GM18505 (cell line): ENCODE data around the gene IQSEC1.
A peak's percentile ranks its signal among the peaks of the same experiment; 100 is the strongest.

ENCODE experiments used
- ATAC-seq: cut with Tn5 transposase; IDR thresholded peaks from one replicate; pipeline ENCODE4 v1.9.1; 2021; ENCODE audit not compliant: unreplicated experiment
- POLR2A ChIP-seq: IDR thresholded peaks from 4 replicates; pipeline ENCODE4 v1.6.1; 2011; ENCODE audit warnings: borderline replicate concordance; ENCODE audit not compliant: insufficient read depth, insufficient read length; ENCODE audit errors: extremely low read depth

The IQSEC1 gene

DNA sequence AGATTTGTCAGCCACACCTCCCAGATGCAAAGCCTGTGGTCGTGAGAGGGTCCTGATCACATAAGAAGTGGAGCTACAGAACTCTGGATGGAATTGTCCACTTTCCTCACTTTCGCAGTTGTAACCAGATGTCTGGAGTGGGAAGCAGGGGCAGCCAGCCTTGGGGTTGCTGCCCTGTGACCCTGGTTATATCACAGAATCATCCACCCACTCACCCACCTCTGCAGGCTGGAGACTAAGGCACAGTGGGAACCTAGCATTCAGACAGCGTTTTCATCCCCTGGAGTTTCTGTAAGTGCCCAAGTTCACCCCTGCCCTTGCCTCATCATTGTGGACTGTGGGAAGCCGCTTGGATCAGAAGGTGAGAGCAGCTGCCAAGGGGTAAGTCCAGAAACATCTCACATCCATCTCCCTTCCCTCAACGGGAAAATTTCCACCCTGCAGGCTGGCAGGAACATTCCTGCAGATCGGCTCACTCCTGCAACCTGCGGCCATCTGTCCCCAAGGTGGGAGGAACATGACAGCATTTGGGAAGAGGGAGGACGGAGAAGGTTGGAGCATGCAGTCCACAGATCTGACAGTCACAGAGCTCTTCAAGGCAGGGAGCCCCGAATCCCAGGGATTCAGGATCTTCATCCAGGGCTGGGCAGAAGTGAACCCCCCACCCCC lies 2.9 kb upstream of the IQSEC1 start:
- ATAC-seq = no peak
- no peak for TF ChIP-seq POLR2A

- ATAC-seq = no peak
- TF ChIP-seq POLR2A = no peak
Measured at GRCh38 chr3:13075318-13075717, 2.1 kb upstream of the IQSEC1 start.

DNA sequence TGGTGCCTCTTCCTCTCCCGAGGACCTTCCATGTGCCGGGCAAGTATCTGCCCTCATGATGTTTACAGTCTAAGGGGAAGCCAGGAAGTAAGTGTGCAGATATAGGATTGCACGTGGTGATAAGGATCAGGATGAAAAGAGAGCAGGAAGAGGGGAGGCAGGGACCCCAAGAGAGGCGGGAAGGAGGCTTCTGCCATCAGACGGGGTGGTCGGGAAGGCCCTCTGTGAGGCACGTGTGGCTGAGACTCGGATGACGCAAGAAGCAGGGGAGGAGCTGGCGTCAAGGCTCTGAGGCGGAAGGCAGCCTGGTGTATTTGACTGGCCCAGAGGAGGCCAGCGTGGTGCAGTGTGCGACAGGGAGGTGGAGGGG lies 762 bp upstream of the IQSEC1 start:
- no peak for TF ChIP-seq POLR2A
- no peak for ATAC-seq

- peak; percentile 23 for ATAC-seq
Measured at GRCh38 chr3:13072600-13073325, 466 bp downstream of the IQSEC1 start.

GRCh38 chr3:13072239-13072599 lies 1.0 kb downstream of the IQSEC1 start:
- ATAC-seq = peak; percentile 51
- TF ChIP-seq POLR2A = no peak

More at GRCh38 chr3:13072600-13073325, 466 bp downstream of the IQSEC1 start:
- no peak for TF ChIP-seq POLR2A

- TF ChIP-seq POLR2A = no peak
- ATAC-seq = no peak
Measured at GRCh38 chr3:13071695-13072094, 1.5 kb downstream of the IQSEC1 start.

- no peak for ATAC-seq
Measured at GRCh38 chr3:13070391-13071070, 2.7 kb downstream of the IQSEC1 start.

GRCh38 chr3:13069495-13069894 lies 3.7 kb downstream of the IQSEC1 start:
- peak; percentile 58 for TF ChIP-seq POLR2A
- ATAC-seq = peak; percentile 42

More at GRCh38 chr3:13070391-13071070, 2.7 kb downstream of the IQSEC1 start:
- no peak for TF ChIP-seq POLR2A

DNA sequence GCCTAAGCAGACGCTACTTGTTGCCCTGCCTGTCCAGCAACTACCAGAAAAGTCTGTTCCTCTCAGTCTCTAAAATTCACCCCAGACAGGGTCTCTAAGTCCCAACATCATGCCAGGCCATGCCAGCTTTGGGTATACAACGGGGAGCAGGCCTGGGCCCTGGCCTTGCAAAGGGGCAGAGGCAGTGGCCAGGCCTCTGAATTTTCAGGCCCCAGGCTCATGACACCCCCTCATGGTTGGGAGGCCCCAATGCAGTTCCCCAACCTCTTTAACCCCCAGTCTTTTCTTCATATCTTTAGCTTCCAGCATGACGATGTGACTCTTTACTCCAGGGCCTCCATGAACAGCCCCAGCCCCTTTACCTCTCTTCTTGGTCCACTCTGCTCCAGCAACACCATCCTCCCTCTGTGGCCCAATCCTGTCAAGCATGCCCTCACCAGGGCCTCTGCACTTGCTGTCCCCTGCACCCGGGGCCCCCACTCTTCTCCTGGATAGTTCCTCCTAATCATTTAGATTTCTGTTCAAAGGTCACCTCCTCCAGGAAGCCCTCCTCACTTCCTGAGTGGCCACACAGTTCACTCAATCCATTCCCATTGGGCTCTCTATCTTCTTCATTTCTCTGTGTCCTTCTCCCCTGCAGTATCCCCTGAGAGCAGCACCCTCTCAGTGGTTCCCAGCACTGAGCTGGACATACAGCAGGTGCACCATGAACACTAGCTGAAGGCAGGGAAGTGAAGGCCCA lies 4.8 kb downstream of the IQSEC1 start:
- no peak for ATAC-seq
- TF ChIP-seq POLR2A = no peak

- ATAC-seq = no peak
- no peak for TF ChIP-seq POLR2A
Measured at GRCh38 chr3:13067778-13068177, 5.5 kb downstream of the IQSEC1 start.

DNA sequence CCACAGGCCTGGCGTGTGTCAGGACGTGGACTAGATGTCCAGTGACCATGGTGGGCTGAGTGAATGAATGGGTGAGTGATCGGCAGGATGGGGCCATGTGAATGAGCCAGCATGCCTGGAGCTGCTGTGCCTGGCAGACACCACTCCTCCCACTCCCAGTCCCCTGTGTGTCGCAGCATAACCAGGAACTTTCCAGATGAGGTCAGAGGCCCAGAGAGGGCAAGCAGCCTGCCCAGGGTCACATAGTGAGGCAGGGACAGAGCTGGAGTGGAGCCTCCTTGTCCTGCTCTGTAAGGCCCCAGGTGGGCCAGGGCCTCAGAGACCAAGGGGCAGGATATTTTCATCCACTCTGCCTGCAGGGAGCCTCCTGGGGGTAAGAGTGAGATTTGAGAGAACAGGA lies 6.4 kb downstream of the IQSEC1 start:
- ATAC-seq = no peak
- TF ChIP-seq POLR2A = no peak

GRCh38 chr3:13066236-13066635 lies 7.0 kb downstream of the IQSEC1 start:
- no peak for ATAC-seq
- TF ChIP-seq POLR2A = no peak

DNA sequence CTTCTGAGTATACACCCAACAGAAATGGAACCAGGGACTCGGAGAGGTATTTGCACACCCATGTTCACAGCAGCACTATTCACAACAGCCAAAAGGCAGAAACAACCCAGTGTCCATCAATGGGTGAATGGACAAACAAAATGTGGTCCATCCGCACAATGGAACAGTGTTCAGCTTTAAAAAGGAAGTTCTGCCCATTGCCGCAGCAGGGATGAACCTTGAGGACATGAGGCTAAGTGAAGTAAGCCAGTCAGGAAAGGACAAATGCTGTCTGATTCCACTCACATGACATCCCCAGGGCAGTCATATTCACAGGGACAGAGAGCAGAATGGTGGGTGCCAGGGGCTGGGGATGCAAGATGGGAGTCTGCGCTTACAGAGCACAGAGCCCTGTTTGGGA lies 7.5 kb downstream of the IQSEC1 start:
- TF ChIP-seq POLR2A = no peak
- ATAC-seq = no peak
